ENCODE measurements around the gene TMUB1.

TMUB1 gene

GRCh38 chr7:151082141-151083070 lies 887 bp downstream of the TMUB1 start:
- no peak for DNase-seq

GRCh38 chr7:151081170-151082101 lies 1.9 kb downstream of the TMUB1 start:
- DNase-seq = no peak

GRCh38 chr7:151080522-151081169 lies 2.6 kb downstream of the TMUB1 start, which contains the start of gene FASTK:
TSS of gene FASTK (minus strand) at chr7:151080809. CDS start at chr7:151080766, 43 bp downstream.
- DNase-seq = peak; percentile 60

GRCh38 chr7:151080067-151080521 lies 3.2 kb downstream of the TMUB1 start:
- DNase-seq = no peak

- DNase-seq = no peak
Measured at GRCh38 chr7:151079199-151079910, 3.9 kb downstream of the TMUB1 start.

GRCh38 chr7:151078233-151079040 lies 4.9 kb downstream of the TMUB1 start:
- DNase-seq = no peak

- no peak for DNase-seq
Measured at GRCh38 chr7:151077705-151078232, 5.5 kb downstream of the TMUB1 start.

GRCh38 chr7:151076863-151077704 lies 6.2 kb downstream of the TMUB1 start:
- no peak for DNase-seq

GRCh38 chr7:151075978-151076426 lies 7.3 kb downstream of the TMUB1 start:
- no peak for DNase-seq

- no peak for DNase-seq
Measured at GRCh38 chr7:151075662-151075971, 7.7 kb downstream of the TMUB1 start.

- DNase-seq = no peak
Measured at GRCh38 chr7:151074817-151075661, 8.3 kb downstream of the TMUB1 start.

GRCh38 chr7:151073990-151074389 lies 9.3 kb downstream of the TMUB1 start:
- no peak for DNase-seq

- DNase-seq = no peak
Measured at GRCh38 chr7:151071032-151071866, 12.0 kb downstream of the TMUB1 start.

GRCh38 chr7:151070574-151070960 lies 12.7 kb downstream of the TMUB1 start:
- DNase-seq = no peak

GRCh38 chr7:151069841-151070573 lies 13.3 kb downstream of the TMUB1 start:
- no peak for DNase-seq

GRCh38 chr7:151068069-151068773 lies 15.1 kb downstream of the TMUB1 start:
- no peak for DNase-seq

Measured in GOT3 (cell line).